ENCODE results near the gene FXYD7. TPM values are rescaled to one million over a fixed set of nuclear protein-coding genes. Genes with fewer than 3 reads are reported as not detected.

FXYD7 gene
- total RNA-seq, 3 donors from 2014 or later, result 1.5 TPM; not detected in 2

DNA sequence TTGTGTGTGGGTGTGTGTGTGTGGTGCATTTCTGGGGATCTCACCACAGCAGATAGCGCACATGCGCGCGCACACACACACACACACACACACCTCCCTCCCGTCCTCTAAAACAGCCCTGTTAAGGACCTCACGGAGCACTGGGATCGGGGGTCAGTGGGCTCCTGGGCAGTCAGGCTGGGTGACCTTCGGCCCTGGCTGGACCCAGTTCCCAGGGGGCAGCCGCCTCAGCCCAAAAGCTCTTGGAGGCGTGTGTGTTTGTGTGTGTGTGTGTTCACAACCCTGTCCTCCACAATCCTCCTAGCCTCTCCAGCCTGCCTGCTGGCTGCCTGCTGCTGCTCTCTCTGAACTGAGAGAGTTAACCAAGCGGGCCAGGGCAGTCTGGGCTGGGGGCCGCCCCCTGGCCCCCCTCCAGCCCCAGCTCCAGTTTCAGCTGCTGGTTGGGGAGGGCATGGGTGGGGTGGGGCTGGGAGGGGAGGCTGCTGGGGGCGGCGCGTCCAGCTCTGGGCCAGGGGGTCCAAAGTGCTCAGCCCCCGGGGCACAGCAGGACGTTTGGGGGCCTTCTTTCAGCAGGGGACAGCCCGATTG is 4.7 kb upstream of the FXYD7 start, which contains the start of gene FXYD1:
Gene FXYD1, plus strand, starts transcription at position 520 of the 588 bp plus-strand sequence. CDS start 1,256 bp downstream, outside the sequence.
- DNase-seq (peak in 1 of 3 donors; percentile 59), ATAC-seq (no peak)
- intact Hi-C loops (cut with DNase I, micrococcal nuclease), result no loop called here
- Histone ChIP-seq H3K36me3 (ENCODE audit: low read depth) (no peaks in the 10 kb centered on the region), H3K4me3 (no peak within 1 kb of the TSS), H3K9me3 (no peaks in the 10 kb centered on the region), H3K4me1 (ENCODE audit: low read depth) (peaks cover 25% of the 10 kb centered on the region)
- TF ChIP-seq, protein P1, sequence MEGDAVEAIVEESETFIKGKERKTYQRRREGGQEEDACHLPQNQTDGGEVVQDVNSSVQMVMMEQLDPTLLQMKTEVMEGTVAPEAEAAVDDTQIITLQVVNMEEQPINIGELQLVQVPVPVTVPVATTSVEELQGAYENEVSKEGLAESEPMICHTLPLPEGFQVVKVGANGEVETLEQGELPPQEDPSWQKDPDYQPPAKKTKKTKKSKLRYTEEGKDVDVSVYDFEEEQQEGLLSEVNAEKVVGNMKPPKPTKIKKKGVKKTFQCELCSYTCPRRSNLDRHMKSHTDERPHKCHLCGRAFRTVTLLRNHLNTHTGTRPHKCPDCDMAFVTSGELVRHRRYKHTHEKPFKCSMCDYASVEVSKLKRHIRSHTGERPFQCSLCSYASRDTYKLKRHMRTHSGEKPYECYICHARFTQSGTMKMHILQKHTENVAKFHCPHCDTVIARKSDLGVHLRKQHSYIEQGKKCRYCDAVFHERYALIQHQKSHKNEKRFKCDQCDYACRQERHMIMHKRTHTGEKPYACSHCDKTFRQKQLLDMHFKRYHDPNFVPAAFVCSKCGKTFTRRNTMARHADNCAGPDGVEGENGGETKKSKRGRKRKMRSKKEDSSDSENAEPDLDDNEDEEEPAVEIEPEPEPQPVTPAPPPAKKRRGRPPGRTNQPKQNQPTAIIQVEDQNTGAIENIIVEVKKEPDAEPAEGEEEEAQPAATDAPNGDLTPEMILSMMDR (IDR thresholded peaks at IDR 0.05), result no peak

DNA sequence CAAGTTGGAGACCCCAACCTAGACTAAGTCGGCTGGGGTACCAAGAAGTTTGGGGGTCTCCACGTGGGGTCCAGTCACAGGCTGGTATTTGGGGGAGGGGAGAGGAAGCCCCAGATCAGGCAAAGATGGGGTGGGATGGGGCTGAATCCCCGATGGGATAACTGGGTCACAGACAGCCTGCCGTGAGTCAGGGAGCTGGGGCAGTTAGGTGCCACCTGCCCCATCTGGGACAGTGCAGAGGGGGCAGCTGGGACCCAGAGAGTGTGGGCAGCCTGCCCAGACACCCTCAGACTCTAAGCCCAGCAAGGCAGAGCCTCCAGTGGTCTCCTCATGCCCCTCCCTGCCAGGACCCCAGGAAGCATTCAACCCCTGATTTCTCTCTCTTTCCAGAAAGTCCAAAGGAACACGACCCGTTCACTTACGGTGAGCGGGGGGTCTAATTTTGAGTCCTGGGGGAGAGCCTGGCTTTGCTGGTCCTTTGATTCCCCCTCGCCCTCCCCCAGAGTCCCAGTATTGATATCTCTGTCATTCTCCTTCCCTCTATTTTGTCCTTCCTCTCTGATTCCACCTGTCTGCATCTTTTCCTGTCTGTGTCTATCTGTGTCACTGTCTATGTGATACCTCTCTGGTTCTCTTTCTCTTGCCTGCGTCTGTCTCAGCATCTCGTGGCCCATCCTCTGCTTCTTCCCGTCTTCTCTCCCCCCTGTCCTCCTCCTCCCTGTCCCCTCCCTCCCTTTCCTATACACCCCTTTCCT is 2.7 kb upstream of the FXYD7 start:
- intact Hi-C loops (cut with DNase I, micrococcal nuclease), result no loop called here
- Histone ChIP-seq H3K4me3 (no peak overlapping the region), H3K36me3 (ENCODE audit: low read depth) (no peaks in the 10 kb centered on the region), H3K9me3 (no peaks in the 10 kb centered on the region), H3K4me1 (ENCODE audit: low read depth) (peaks cover 23% of the 10 kb centered on the region)
- peak in 1 of 3 donors; percentile 56 for DNase-seq
- no peak for ATAC-seq
- TF ChIP-seq, protein P1 (IDR thresholded peaks at IDR 0.05), result no peak

DNA sequence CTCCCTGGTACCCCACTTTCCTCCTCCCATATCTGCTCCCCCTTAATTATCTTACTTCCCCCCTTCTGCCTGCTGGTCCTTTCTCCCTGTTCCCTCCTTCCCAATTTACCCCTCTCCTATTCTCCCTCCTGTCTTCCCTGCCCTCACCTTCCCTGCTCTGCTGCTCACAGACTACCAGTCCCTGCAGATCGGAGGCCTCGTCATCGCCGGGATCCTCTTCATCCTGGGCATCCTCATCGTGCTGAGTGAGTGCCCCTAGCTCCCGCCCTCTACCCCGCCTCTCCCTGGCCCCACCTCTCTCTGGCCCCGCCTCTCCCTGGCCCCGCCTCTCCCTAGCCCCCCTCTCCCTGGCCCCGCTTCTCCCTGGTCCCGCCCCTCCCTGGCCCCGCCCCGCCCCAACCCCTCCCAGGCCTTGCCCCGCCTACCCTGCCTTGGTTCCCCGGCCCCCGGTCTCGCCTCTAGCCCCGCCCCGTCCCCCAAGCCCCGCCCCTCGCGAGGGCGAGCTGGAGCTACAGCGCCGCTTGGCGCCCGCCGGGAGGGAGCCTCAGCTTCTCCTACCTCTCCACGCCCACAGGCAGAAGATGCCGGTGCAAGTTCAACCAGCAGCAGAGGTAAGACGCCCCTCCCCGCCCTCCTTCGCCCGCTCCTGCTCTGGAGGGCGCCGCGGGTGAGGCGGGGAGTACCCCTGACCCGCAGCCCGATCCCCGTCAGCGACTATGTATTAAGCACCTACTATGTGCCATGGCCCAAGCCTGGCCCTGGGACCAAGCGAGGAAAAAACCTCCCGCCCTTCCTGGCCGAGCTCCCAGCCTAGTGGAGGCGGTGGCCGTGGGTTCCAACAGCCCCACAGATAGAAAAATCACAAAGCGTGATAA is 1.9 kb upstream of the FXYD7 start:
- DNase-seq (peak; percentile 95 to 99 (median 97)), ATAC-seq (peak; percentile 88)
- TF ChIP-seq, protein P1 (IDR thresholded peaks at IDR 0.05), result peak; percentile 44
- intact Hi-C loops (cut with DNase I, micrococcal nuclease), result no loop called here
- no peaks in the 10 kb centered on the region for H3K36me3 ChIP-seq (ENCODE audit: low read depth)
- peaks cover 18% of the 10 kb centered on the region for H3K4me1 ChIP-seq (ENCODE audit: low read depth)
- no peaks in the 10 kb centered on the region for H3K9me3 ChIP-seq
- no peak overlapping the region for H3K4me3 ChIP-seq

DNA sequence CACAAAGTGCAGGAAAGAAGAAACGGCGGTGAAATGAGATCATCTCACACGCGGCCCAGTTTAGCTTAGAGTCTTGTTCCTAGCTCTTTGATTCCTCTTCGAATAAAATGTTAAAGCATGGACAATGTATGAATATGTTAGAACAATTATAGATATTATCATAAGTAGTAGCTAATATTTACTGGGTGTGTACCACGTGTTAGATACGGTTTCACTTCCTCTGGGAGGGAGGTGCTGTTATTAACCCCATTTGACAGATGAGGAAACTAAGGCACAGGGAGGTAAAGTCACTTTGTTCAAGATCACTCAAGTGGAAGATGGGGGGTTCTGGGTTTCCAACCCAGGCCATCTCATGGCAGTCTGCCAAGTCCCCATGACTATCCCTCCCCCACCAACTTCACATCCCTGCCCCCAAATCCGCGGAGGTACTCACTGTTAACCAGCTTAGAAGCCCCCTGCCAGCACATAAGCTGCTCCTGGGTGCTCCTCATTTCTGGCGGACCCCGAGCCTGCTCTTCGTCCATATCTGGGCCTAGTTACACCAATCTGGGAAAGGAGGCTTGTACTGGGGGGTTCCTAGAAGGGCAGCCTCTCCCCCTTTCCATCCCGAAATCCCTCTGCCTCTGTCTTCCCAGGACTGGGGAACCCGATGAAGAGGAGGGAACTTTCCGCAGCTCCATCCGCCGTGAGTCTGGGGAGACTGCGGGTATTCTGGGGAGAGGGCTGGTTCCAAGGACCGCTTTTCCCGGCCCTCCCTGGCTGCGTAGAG is 1.0 kb upstream of the FXYD7 start:
- TF ChIP-seq, protein P1 (IDR thresholded peaks at IDR 0.05), result no peak
- Histone ChIP-seq H3K4me1 (ENCODE audit: low read depth) (peaks cover 14% of the 10 kb centered on the region), H3K9me3 (no peaks in the 10 kb centered on the region), H3K36me3 (ENCODE audit: low read depth) (no peaks in the 10 kb centered on the region), H3K4me3 (no peak overlapping the region)
- intact Hi-C loops (cut with DNase I, micrococcal nuclease), result no loop called here
- DNase-seq, result peak in 1 of 3 donors; percentile 53
- no peak for ATAC-seq
